ENCODE data around the gene TEX53. TPM values are rescaled to one million over a fixed set of nuclear protein-coding genes. Genes with fewer than 3 reads are reported as not detected.

The TEX53 gene
- total RNA-seq, 4 donors from 2014 or later = not detected

DNA sequence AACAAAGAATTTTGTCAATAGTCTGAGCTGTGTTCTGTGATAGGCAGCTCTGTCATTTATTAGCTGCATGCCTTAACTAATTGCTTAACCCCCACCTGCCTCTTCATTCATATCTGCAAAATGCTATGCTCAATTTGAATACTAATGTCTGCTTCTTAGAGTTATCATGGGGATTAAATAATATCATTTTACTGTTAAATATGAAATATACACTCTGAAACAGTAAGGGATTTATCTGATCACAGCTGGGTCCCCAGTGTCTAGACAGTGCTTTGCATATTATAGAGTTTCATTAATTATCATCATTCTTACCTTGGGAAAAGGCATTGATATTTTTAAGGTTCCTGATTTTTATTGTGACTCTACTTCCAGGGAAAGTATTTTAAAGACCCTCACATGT, 12.4 kb upstream of the TEX53 start:
- TF ChIP-seq, protein P1, sequence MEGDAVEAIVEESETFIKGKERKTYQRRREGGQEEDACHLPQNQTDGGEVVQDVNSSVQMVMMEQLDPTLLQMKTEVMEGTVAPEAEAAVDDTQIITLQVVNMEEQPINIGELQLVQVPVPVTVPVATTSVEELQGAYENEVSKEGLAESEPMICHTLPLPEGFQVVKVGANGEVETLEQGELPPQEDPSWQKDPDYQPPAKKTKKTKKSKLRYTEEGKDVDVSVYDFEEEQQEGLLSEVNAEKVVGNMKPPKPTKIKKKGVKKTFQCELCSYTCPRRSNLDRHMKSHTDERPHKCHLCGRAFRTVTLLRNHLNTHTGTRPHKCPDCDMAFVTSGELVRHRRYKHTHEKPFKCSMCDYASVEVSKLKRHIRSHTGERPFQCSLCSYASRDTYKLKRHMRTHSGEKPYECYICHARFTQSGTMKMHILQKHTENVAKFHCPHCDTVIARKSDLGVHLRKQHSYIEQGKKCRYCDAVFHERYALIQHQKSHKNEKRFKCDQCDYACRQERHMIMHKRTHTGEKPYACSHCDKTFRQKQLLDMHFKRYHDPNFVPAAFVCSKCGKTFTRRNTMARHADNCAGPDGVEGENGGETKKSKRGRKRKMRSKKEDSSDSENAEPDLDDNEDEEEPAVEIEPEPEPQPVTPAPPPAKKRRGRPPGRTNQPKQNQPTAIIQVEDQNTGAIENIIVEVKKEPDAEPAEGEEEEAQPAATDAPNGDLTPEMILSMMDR (IDR thresholded peaks at IDR 0.05; ENCODE audit: low read depth) = no peak

DNA sequence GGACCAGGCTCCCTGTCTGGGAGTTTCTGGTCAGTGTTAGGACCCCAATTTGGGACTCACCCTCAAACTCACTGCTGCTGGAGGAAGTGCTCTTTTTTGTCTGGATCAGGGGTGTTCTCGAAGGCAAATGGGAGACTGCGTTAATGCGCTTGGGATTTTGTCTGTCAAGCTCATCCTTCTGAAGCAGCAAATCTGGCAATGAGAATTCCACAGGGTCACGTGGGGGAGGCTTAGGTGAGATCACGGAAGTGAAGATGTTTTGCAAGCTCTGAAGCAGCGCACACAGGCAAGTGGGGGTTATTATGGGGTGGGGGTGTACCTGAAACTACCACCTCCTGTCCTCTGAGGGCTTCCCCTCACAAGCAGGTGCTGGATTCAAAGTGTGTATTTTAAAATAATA, 10.5 kb upstream of the TEX53 start:
- TF ChIP-seq, protein P1 (IDR thresholded peaks at IDR 0.05; ENCODE audit: low read depth) = no peak

DNA sequence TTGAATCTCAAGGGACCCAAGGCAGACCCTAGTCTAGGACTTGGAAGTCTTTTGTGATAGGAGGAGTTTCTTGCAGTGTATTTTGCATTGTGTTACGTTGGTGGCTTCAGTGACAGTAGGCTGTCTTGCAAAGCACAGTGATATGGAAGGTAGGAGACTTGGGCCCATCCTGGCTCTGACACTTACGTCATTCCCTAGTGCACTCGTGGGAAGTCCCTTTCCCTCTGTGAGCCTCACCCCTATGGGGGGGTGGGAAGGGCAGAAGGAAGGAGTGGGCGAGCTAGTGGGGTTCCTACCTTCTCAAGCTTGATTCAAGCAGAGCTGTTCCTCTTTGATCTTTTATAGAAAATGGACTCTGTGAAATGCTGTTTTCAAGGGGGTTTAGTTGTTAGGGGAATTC, 9.2 kb upstream of the TEX53 start:
- TF ChIP-seq, protein P1 (IDR thresholded peaks at IDR 0.05; ENCODE audit: low read depth) = no peak

DNA sequence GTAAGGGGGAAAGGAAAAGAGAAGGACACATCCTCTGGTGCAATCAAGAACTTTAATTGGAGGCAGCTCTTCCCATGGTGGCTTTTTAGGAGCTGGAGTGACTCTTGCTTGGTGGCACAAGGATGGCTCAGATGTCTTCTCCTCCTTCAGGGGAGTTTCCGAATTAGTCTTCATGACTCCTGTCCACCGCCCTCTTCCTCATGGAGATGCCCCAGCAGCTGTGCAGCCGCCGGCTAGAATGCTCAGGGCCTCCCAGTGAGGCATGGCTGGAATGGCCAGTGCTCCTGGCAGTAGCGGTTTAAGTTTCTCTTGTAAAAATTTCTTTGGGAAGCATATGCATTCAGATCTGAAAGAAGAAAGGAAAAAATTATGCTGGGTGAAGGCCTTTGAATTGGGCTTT, 8.8 kb upstream of the TEX53 start:
- TF ChIP-seq, protein P1 (IDR thresholded peaks at IDR 0.05; ENCODE audit: low read depth) = no peak

DNA sequence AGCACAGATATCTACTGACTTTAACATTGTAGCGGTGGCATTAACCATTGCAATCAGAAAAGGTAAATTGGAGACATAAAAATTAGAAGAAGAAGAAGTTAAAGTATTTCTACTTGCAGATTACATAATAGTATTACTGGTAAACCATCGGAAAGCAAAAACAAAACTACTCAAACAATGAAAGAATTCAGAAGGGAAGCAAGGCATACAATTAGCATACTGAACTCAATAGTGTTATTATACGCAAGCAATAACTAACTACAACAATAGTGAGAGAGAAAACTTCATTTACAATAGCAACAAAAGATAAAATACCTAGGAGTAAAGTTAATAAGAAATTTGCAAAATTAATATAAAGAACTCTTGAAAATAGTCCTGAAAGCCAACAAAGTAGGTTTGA, 6.6 kb upstream of the TEX53 start:
- TF ChIP-seq, protein P1 (IDR thresholded peaks at IDR 0.05; ENCODE audit: low read depth) = no peak

DNA sequence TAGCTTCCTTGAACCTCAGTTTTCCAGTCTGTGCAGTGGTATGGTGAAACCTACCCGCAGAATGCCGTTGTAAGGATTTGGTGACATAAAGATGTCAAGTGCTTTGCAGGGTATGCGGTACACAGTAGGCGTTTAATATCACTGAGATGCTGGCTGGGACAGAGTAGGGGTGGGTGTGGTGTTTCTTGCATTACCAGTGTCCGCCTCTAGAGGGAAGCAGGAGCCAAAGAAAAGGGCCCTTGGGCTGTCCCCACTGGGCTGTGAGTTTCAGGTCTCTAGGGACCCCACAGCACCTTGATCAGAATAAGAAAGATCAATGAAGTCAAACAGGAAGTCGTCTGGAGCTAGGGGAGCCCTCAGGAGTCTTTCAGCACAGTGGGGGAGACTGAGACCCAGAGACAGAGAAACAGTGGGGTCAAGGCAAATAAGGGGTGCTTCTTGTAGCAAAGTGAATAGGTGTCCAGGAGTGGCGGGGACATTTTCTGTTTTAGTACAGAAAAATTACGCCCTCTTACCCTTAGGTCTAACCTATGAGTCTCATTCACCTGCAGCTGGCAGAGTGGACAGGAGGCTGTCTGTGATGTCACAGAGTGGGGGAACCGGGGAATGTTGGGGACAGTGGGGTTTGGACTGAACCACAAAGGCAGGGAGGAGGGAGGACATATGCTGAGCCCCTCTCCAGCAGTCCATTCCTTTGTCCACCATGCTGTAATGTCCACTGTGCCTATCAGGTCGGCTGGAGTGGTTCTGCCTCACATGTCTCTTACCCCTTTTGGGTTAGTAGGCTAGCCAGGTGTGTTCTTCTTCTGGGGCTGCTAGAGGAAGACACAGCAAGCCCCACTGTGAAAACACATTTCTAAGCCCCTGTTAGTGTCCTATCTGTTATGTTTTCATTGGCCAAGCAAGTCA, 4.7 kb upstream of the TEX53 start:
- TF ChIP-seq, protein P1 (IDR thresholded peaks at IDR 0.05; ENCODE audit: low read depth) = no peak

DNA sequence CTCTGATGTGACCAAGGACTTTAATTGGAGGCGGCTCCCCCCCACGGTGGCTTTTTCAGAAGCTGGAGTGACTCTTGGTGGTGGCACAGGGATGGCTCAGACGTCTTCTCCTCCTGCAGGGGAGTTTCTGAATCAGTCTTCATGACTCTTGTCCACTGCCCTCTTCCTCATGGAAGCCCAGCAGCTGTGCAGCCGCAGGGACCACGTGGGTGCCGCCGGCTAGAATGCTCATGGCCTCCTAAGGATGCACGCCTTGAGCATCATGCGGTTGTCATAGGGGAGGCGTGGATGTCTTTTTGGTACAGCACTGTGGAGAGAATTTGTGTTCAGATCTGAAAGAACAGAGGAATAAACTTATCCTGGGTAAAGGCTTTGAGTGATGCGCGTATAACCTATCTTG, 1.3 kb downstream of the TEX53 start:
- TF ChIP-seq, protein P1 (IDR thresholded peaks at IDR 0.05; ENCODE audit: low read depth) = no peak

Data from subcutaneous adipose tissue (tissue), 4 donors.